GM06990 (cell line): ENCODE measurements around the gene LRRN1.

Source experiments
- DNase-seq: peaks from one replicate; pipeline ENCODE4 v3.0.0-alpha.2; 2011; ENCODE audit not compliant: insufficient read length; ENCODE audit errors: extremely low read depth
- H3K27me3 ChIP-seq: replicated peaks from 2 replicates; pipeline ENCODE4 v1.6.0; 2011; ENCODE audit warnings: low read length; ENCODE audit not compliant: control insufficient read depth, insufficient read depth
- H3K36me3 ChIP-seq: 2 replicates; pipeline ENCODE4 v1.5.1; 2011; ENCODE audit warnings: low read length; ENCODE audit not compliant: control insufficient read depth, insufficient read depth
- H3K4me3 ChIP-seq: replicated peaks from 2 replicates; pipeline ENCODE4 v1.5.1; 2011; ENCODE audit warnings: low read depth, mild to moderate bottlenecking, control low read depth, low read length
- TF ChIP-seq, protein P1 (sequence below): IDR thresholded peaks from 2 replicates; pipeline ENCODE4 v1.5.1; 2011; ENCODE audit warnings: low read length, control low read depth, mild to moderate bottlenecking, inconsistent platforms; ENCODE audit not compliant: insufficient read depth, poor library complexity, severe bottlenecking

Gene LRRN1

DNA sequence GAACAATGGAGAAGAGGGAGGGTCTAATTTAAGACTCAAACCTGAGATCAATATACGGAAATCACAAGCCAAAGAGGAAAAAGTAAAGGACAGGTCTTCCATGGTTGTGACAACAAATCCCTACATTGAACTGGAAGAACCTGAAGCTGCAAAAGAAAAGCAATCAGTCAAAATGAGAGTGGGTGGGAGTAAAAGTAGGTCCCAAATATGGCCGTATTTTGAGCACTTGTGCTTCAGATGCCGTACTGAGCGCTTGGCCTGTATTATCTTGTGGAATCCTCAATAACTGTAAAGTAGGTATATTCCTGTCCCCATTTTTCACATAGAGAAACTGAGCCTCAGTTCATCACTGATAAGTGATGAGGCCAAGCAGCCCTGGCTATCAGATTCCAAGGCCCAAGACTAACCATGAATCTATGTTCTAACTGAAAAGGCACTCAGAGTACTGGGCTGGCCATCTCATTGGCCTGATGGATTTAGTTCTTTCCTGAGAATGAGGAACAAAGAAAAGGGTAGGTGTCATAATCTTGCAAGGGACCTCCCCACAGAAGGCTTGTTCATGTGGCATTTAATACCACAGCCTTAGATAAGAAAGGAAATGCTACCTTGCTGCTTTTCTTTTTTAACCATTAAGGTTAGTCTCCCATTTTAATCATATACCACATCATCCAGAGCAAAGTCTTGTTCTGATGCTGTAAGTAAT, 52.5 kb downstream of the LRRN1 start:
- Histone ChIP-seq H3K27me3 (no peaks in the 10 kb centered on the region), H3K4me3 (no peak overlapping the region), H3K36me3 (no peaks in the 10 kb centered on the region)
- TF ChIP-seq, protein P1, sequence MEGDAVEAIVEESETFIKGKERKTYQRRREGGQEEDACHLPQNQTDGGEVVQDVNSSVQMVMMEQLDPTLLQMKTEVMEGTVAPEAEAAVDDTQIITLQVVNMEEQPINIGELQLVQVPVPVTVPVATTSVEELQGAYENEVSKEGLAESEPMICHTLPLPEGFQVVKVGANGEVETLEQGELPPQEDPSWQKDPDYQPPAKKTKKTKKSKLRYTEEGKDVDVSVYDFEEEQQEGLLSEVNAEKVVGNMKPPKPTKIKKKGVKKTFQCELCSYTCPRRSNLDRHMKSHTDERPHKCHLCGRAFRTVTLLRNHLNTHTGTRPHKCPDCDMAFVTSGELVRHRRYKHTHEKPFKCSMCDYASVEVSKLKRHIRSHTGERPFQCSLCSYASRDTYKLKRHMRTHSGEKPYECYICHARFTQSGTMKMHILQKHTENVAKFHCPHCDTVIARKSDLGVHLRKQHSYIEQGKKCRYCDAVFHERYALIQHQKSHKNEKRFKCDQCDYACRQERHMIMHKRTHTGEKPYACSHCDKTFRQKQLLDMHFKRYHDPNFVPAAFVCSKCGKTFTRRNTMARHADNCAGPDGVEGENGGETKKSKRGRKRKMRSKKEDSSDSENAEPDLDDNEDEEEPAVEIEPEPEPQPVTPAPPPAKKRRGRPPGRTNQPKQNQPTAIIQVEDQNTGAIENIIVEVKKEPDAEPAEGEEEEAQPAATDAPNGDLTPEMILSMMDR = no peak
- DNase-seq = peak; percentile 8

DNA sequence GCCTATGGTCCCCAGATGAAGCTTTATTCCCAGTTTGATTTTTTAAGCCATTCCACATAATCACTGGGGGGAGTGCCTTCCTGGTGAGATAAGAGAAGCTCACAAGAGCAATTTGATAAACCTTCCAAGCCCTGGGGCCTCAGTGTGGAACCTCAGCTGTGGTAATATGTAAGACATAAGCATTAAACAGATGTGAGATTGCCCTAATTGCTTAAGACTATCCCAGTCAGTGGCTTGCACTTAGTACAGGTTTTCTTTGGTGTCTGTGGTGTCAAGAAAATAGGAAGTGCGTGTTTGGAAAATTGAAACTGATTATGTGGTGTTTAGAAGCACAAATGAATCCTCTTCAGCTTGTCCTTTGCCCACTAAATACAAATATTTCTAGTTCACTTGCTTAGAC, 54.3 kb downstream of the LRRN1 start:
- H3K27me3 ChIP-seq = no peaks in the 10 kb centered on the region
- no peak for DNase-seq
- TF ChIP-seq, protein P1 = no peak
- H3K36me3 ChIP-seq = no peaks in the 10 kb centered on the region
- H3K4me3 ChIP-seq = no peak overlapping the region

DNA sequence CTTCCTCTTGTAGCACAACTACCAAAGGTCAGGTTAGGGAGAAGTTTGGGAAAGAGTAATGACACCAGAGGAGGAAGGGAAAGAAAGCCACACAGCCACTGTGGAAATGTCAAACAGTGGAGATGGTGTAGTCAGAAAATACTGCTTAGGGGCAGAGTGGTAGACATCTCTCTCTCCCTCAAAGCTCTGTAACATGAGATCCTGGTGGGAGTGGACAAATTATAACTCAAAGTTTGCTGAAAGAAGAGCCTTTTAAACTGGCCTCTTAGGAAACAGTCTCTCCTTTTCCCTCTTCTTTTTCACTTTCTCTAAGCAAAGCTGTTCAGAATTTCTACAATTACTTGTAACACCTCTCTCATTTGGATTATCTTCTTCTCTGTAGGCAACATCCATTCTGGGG, 55.8 kb downstream of the LRRN1 start:
- no peak for DNase-seq
- Histone ChIP-seq H3K4me3 (no peak overlapping the region), H3K36me3 (no peaks in the 10 kb centered on the region), H3K27me3 (no peaks in the 10 kb centered on the region)
- TF ChIP-seq, protein P1 = no peak

DNA sequence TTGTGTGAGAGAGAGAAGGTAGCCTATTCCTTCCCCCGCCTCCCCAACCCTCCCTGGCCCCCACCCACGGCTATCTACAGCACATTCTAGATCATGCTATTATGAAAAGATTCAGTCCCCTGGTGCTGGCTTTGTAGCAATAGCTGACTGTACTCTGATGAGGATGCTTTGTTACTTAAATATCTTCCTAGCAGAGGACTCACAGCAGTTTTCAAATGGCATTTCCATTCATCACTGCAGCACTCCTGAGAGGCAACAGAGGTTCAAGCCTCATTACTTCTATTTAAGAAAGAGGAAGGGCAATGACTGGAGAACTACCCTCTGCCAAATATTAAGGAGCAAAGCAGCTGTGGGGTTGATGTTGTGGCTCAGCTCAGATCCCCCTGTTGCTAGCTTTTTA, 61.0 kb downstream of the LRRN1 start:
- TF ChIP-seq, protein P1 = no peak
- H3K4me3 ChIP-seq = no peak overlapping the region
- no peaks in the 10 kb centered on the region for H3K27me3 ChIP-seq
- DNase-seq = no peak
- no peaks in the 10 kb centered on the region for H3K36me3 ChIP-seq

DNA sequence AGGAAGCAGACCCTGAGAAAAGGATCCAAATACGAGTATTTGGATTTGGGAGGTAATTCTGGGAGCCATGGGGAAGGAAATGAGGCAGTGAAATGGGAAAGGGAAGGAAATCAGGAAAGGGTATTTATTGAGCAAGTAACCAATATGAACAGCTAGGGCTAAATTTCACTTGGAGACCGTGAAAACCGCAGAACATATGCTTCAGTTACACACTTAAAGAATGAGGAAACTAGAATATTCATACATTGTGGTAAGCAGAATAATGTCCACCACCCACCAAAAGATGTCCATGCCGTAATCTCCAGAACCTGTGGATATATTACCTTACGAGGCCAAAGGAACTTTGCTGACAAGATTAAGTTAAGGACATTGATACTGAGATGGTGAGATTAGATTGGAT, 63.3 kb downstream of the LRRN1 start:
- TF ChIP-seq, protein P1 = no peak
- Histone ChIP-seq H3K27me3 (no peaks in the 10 kb centered on the region), H3K36me3 (no peaks in the 10 kb centered on the region), H3K4me3 (no peak overlapping the region)
- DNase-seq = no peak

DNA sequence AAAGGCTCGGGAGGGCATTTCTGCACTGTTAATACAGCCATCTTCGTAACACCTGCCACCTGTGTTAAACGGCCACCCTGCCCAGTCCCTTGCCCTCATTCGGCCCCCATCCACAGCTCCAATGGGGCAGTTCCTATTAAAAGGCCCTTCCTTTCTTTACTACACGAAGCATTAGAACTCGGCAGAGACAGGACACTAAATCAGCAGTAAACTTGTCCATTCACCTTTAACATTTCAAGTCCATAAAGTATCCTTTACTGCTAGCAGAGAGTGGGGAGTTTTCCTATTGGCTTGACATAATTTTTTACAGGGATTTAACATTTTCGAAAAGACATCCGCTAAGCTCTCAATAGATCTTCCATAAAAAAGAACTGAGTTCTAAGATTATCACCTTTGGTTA, 76.3 kb downstream of the LRRN1 start:
- TF ChIP-seq, protein P1 = no peak
- H3K36me3 ChIP-seq = no peaks in the 10 kb centered on the region
- no peaks in the 10 kb centered on the region for H3K27me3 ChIP-seq
- no peak overlapping the region for H3K4me3 ChIP-seq
- no peak for DNase-seq
